Endodermal cell (in vitro differentiated cells): ENCODE results near the gene THY1. TPM values are rescaled to one million over a fixed set of nuclear protein-coding genes. Genes with fewer than 3 reads are reported as not detected.

ENCODE experiments used
- DNase-seq: peaks from one replicate; pipeline ENCODE4 v3.0.0-alpha.2; 2017
- H3K27ac ChIP-seq: 2 replicates; pipeline ENCODE4 v1.5.1; 2013; ENCODE audit warnings: mild to moderate bottlenecking, low read depth, low read length, moderate library complexity
- H3K27me3 ChIP-seq: 2 replicates; pipeline ENCODE4 v1.6.1; 2013; ENCODE audit warnings: mild to moderate bottlenecking, low read length, moderate library complexity; ENCODE audit not compliant: insufficient read depth, control insufficient read depth, poor library complexity, severe bottlenecking
- H3K36me3 ChIP-seq: 2 replicates; pipeline ENCODE4 v1.7.0; 2013; ENCODE audit warnings: mild to moderate bottlenecking, low read length, moderate library complexity; ENCODE audit not compliant: control insufficient read depth, insufficient read depth
- H3K4me1 ChIP-seq: one replicate; pipeline ENCODE4 v1.7.0; 2013; ENCODE audit warnings: low read length; ENCODE audit not compliant: control insufficient read depth, insufficient read depth
- H3K4me3 ChIP-seq: 2 replicates; pipeline ENCODE4 v1.5.1; 2013; ENCODE audit warnings: mild to moderate bottlenecking, low read length, moderate library complexity
- H3K9ac ChIP-seq: 2 replicates; pipeline ENCODE4 v1.6.1; 2013; ENCODE audit warnings: mild to moderate bottlenecking, low read length, moderate library complexity; ENCODE audit not compliant: poor library complexity, severe bottlenecking; ENCODE audit errors: extremely low read depth
- H3K9me3 ChIP-seq: 2 replicates; pipeline ENCODE4 v1.6.1; 2013; ENCODE audit warnings: mild to moderate bottlenecking, low read length, moderate library complexity; ENCODE audit not compliant: control insufficient read depth
- H3K27ac Mint-ChIP-seq: 2 replicates; pipeline ENCODE4 v1.8.0; 2020; ENCODE audit warnings: mixed read lengths
- H3K27me3 Mint-ChIP-seq: 2 replicates; pipeline ENCODE4 v1.8.0; 2021; ENCODE audit warnings: mild to moderate bottlenecking, mixed read lengths; ENCODE audit not compliant: insufficient read depth
- H3K36me3 Mint-ChIP-seq: 2 replicates; pipeline ENCODE4 v1.8.0; 2020; ENCODE audit warnings: low read depth, mixed read lengths
- H3K4me1 Mint-ChIP-seq: 2 replicates; pipeline ENCODE4 v1.8.0; 2020; ENCODE audit warnings: mixed read lengths
- H3K4me3 Mint-ChIP-seq: 2 replicates; pipeline ENCODE4 v1.8.0; 2020; ENCODE audit warnings: mild to moderate bottlenecking, moderate library complexity, mixed read lengths
- H3K9me3 Mint-ChIP-seq: 2 replicates; pipeline ENCODE4 v1.8.0; 2020; ENCODE audit warnings: mild to moderate bottlenecking, mixed read lengths
- WGBS, 2 experiments: methylation state at CpG; one replicate each; pipeline versions ENCODE4 v1.1.5 to v1.1.7; 2013; ENCODE audit warnings: missing lambda C conversion rate in 2 of 2, mixed read lengths in 1 of 2; ENCODE audit not compliant: insufficient coverage in 1 of 2, insufficient read length in 1 of 2; 5-methylcytosine and 5-hydroxymethylcytosine counted together
- total RNA-seq, 2 donors: library from RNA; stranded (reverse); fragmentation: NEBNext Ultra II Directional in 1 of 2; extraction: Animal tissue kit (Norgen Biotek cat#: 25700) in 1 of 2; gene quantifications; 2 replicates in 1 of 2; 3 replicates in 1 of 2; pipeline ENCODE4 v1.2.1, GENCODE V29; 2021
- TF ChIP-seq, protein P1 (sequence below): fragments of 200-600 bp; sonication (generic); conservative IDR thresholded peaks from 2 replicates; pipeline ENCODE4 v1.5.0; 2021; ENCODE audit warnings: antibody characterized with exemption, mild to moderate bottlenecking

THY1 gene
- total RNA-seq, 2 donors from 2014 or later: 19.3 to 36.1 TPM

DNA sequence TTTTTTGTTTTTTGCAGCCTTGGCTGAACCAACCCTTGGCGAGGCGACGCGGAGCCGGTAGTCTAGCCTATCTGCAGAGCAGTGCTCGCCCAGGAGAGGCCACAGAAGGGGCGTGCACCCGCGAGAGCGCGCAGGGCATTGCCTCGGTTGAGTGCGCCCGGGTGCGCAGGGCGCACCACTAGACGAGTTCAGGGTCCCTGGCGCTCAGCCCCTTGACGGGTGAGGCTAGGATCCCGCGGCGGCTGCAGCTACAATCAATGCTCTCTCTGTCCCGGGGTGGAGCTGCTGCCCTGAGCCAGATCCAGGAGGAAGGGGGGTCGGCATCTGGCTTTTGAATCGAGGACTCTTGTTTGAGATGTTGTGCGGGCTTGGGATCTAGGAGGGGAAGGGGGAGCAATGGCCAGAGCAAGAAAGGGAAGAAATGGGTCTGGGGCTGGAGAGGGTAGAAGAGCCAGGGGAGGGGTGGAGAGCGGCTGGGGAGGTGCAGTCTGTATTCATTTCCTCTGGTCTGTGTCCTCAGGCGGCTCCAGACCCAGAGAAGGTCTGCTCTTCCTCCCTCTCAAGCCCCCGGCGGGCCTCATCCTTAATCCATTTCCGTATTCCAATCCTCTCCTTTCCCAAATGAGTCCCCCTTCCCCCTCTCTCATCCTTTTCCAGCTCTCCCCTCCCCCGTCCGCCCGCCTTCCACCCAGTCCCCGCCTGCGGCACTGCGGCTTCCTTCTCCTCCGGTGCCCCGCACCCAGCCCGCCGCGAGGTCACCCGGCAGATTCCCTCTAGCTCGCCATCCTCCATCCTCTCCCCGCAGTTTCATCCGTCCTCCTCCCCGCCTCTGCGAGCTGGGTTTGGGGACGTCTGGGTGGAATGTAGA lies 797 bp downstream of the THY1 start:
- DNase-seq: peak; percentile 83
- Mint-ChIP-seq H3K4me3 (peak overlapping the region; percentile 75), H3K4me1 (peaks cover 11% of the 10 kb centered on the region), H3K27ac (peak overlapping the region; percentile 19), H3K9me3 (peaks cover 18% of the 10 kb centered on the region), H3K27me3 (peaks cover 39% of the 10 kb centered on the region), H3K36me3 (peaks cover 7% of the 10 kb centered on the region)
- Histone ChIP-seq H3K36me3 (no peaks in the 10 kb centered on the region), H3K9me3 (no peaks in the 10 kb centered on the region), H3K27ac (no peak overlapping the region), H3K4me1 (no peaks in the 10 kb centered on the region), H3K4me3 (peak overlapping the region; percentile 82), H3K9ac (no peak overlapping the region), H3K27me3 (peaks cover 37% of the 10 kb centered on the region)
- WGBS, 2 experiments: 0 to 2% methylated on average over 24 to 49 of the region's 49 CpGs
- TF ChIP-seq, protein P1, sequence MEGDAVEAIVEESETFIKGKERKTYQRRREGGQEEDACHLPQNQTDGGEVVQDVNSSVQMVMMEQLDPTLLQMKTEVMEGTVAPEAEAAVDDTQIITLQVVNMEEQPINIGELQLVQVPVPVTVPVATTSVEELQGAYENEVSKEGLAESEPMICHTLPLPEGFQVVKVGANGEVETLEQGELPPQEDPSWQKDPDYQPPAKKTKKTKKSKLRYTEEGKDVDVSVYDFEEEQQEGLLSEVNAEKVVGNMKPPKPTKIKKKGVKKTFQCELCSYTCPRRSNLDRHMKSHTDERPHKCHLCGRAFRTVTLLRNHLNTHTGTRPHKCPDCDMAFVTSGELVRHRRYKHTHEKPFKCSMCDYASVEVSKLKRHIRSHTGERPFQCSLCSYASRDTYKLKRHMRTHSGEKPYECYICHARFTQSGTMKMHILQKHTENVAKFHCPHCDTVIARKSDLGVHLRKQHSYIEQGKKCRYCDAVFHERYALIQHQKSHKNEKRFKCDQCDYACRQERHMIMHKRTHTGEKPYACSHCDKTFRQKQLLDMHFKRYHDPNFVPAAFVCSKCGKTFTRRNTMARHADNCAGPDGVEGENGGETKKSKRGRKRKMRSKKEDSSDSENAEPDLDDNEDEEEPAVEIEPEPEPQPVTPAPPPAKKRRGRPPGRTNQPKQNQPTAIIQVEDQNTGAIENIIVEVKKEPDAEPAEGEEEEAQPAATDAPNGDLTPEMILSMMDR: no peak

DNA sequence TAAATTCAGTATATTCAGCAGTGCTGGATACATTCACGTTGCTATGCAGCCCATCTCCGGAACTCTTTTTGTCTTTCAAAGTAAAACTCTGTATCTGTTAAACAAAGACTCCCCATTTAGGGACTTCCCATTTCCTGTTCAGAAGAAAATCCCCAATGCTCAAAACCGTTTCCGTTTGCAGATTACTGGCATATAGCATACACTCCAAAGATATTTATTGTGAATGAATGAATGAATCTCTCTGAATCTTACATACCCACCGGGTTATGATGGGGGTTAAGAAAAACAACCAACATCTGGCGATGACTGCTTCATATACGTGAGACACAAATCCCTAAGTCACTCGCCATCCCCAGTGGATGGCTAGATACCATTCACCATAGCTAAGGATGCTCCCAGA lies 1.6 kb downstream of the THY1 start:
- H3K4me1 ChIP-seq: no peaks in the 10 kb centered on the region
- DNase-seq: no peak
- peaks cover 37% of the 10 kb centered on the region for H3K27me3 ChIP-seq
- H3K4me3 Mint-ChIP-seq: peak overlapping the region; percentile 75
- no peak overlapping the region for H3K9ac ChIP-seq
- no peak overlapping the region for H3K27ac ChIP-seq
- no peak overlapping the region for H3K27ac Mint-ChIP-seq
- H3K27me3 Mint-ChIP-seq: peaks cover 39% of the 10 kb centered on the region
- 25 to 28% methylated on average over 3 to 6 of the region's 8 CpGs for WGBS, 2 experiments
- peaks cover 7% of the 10 kb centered on the region for H3K36me3 Mint-ChIP-seq
- H3K9me3 ChIP-seq: no peaks in the 10 kb centered on the region
- H3K4me1 Mint-ChIP-seq: peaks cover 16% of the 10 kb centered on the region
- TF ChIP-seq, protein P1: no peak
- H3K9me3 Mint-ChIP-seq: peaks cover 17% of the 10 kb centered on the region
- H3K36me3 ChIP-seq: no peaks in the 10 kb centered on the region
- H3K4me3 ChIP-seq: peak overlapping the region; percentile 82

- Histone ChIP-seq H3K9me3 (no peaks in the 10 kb centered on the region), H3K4me3 (no peak overlapping the region), H3K4me1 (no peaks in the 10 kb centered on the region), H3K27me3 (peaks cover 37% of the 10 kb centered on the region), H3K9ac (no peak overlapping the region), H3K36me3 (no peaks in the 10 kb centered on the region), H3K27ac (no peak overlapping the region)
- Mint-ChIP-seq H3K4me1 (peaks cover 16% of the 10 kb centered on the region), H3K4me3 (peak overlapping the region; percentile 75), H3K27ac (no peak overlapping the region), H3K27me3 (peaks cover 39% of the 10 kb centered on the region), H3K9me3 (peaks cover 11% of the 10 kb centered on the region), H3K36me3 (peaks cover 7% of the 10 kb centered on the region)
- no peak for DNase-seq
- WGBS, 2 experiments: 86 to 94% methylated on average over 8 of the region's 8 CpGs
- TF ChIP-seq, protein P1: no peak
Observed at GRCh38 chr11:119420631-119421030, 2.3 kb downstream of the THY1 start.
